Neural progenitor cell (in vitro differentiated cells): ENCODE data around the gene AGMO. TPM values are rescaled to one million over a fixed set of nuclear protein-coding genes. Genes with fewer than 3 reads are reported as not detected.

ENCODE experiments used
- DNase-seq: peaks from one replicate; pipeline ENCODE4 v3.0.0-alpha.2; 2016; ENCODE audit warnings: low spot score
- H2AFZ ChIP-seq: fragments of 200-600 bp; sonication (generic); replicated peaks from 2 replicates; pipeline ENCODE4 v1.6.1; 2016; ENCODE audit warnings: antibody characterized with exemption
- H3F3A ChIP-seq: fragments of 200-600 bp; sonication (generic); 2 replicates; pipeline ENCODE4 v1.6.1; 2016; ENCODE audit warnings: antibody characterized with exemption, low read depth
- H3K27ac ChIP-seq: fragments of 200-600 bp; sonication (generic); 2 replicates; pipeline ENCODE4 v1.5.1; 2016; ENCODE audit warnings: mild to moderate bottlenecking
- H3K27me3 ChIP-seq: fragments of 200-600 bp; sonication (generic); 2 replicates; pipeline ENCODE4 v1.6.1; 2016; ENCODE audit warnings: mild to moderate bottlenecking, moderate library complexity
- H3K36me3 ChIP-seq: fragments of 200-600 bp; sonication (generic); 2 replicates; pipeline ENCODE4 v1.5.1; 2016
- H3K4me1 ChIP-seq: fragments of 200-600 bp; sonication (generic); 2 replicates; pipeline ENCODE4 v1.6.1; 2016; ENCODE audit warnings: mixed run types
- H3K4me2 ChIP-seq: fragments of 200-600 bp; sonication (generic); 2 replicates; pipeline ENCODE4 v1.6.1; 2016
- H3K4me3 ChIP-seq: fragments of 200-600 bp; sonication (generic); 2 replicates; pipeline ENCODE4 v1.5.1; 2016
- H3K79me2 ChIP-seq: fragments of 200-600 bp; sonication (generic); 2 replicates; pipeline ENCODE4 v1.6.1; 2016; ENCODE audit warnings: low read depth
- H3K9ac ChIP-seq: fragments of 200-600 bp; sonication (generic); 2 replicates; pipeline ENCODE4 v1.6.1; 2016
- H3K9me3 ChIP-seq: fragments of 200-600 bp; sonication (generic); 2 replicates; pipeline ENCODE4 v1.5.1; 2016; ENCODE audit warnings: low read depth
- H4K20me1 ChIP-seq: fragments of 200-600 bp; sonication (generic); 2 replicates; pipeline ENCODE4 v1.6.1; 2016; ENCODE audit warnings: low read depth
- H3K27ac Mint-ChIP-seq: 3 replicates; pipeline ENCODE4 v1.8.0; 2021; ENCODE audit warnings: mixed read lengths
- H3K27me3 Mint-ChIP-seq: 2 replicates; pipeline ENCODE4 v1.8.0; 2022; ENCODE audit warnings: low read depth, mild to moderate bottlenecking, inconsistent platforms, moderate library complexity, mixed read lengths; ENCODE audit not compliant: insufficient read depth
- H3K36me3 Mint-ChIP-seq: 3 replicates; pipeline ENCODE4 v1.8.0; 2021; ENCODE audit warnings: mixed read lengths
- H3K4me1 Mint-ChIP-seq: 3 replicates; pipeline ENCODE4 v1.8.0; 2021; ENCODE audit warnings: mixed read lengths
- H3K4me3 Mint-ChIP-seq: 3 replicates; pipeline ENCODE4 v1.8.0; 2021; ENCODE audit warnings: mild to moderate bottlenecking, moderate library complexity, mixed read lengths
- H3K9me3 Mint-ChIP-seq: 3 replicates; pipeline ENCODE4 v1.8.0; 2020; ENCODE audit warnings: mixed read lengths
- EZH2 ChIP-seq: fragments of 200-600 bp; sonication (generic); IDR thresholded peaks from 2 replicates; pipeline ENCODE4 v1.6.1; 2017; ENCODE audit warnings: antibody characterized with exemption, mild to moderate bottlenecking, moderate library complexity
- EZH2phosphoT487 ChIP-seq: fragments of 200-600 bp; sonication (generic); IDR thresholded peaks from 2 replicates; pipeline ENCODE4 v1.6.1; 2017; ENCODE audit warnings: antibody characterized with exemption
- total RNA-seq: library from RNA; depleted of rRNA; stranded (reverse); fragments of >200 nt; gene quantifications from 2 replicates; pipeline ENCODE4 v1.2.3, GENCODE V29; 2015; ENCODE audit warnings: low replicate concordance
- TF ChIP-seq, protein P1 (sequence below): fragments of 200-600 bp; sonication (generic); IDR thresholded peaks from 2 replicates; pipeline ENCODE4 v1.5.1; 2017; ENCODE audit warnings: antibody characterized with exemption, mild to moderate bottlenecking

The AGMO gene
- total RNA-seq, 1 donor from 2014 or later: 0.30 TPM

DNA sequence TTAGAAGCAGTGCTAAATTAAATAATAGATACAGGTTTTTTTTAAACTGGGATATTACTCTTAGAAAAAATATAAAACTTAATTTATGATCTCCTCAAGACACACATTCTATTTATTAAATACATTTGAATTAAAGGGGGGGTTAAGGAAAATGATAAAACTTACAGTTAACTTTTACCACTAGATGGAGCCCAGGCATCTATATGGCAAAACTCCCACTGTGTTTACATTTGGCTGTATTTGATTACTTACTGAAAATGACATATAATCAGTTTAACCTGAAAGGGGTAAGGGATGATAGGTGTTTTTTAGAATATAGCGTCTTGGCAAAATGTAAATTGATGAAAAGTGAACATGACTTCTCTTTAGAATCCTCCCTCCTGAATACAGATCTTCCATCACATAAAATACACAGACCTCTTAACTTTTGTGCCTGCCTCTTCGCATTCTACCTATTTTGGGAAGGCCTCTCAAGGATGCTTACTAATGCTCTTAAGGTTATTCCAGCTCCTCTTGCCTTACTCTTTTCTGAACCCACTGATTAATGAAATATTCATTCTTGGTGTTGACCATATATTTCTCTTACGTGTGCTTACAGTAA is 235.7 kb downstream of the AGMO start:
- no peak overlapping the region for H2AFZ ChIP-seq
- H3K27me3 ChIP-seq: no peaks in the 10 kb centered on the region
- no peak overlapping the region for H3K27ac ChIP-seq
- no peak overlapping the region for H3K9ac ChIP-seq
- DNase-seq: peak; percentile 43
- H3K9me3 ChIP-seq: no peaks in the 10 kb centered on the region
- no peaks in the 10 kb centered on the region for H3K36me3 ChIP-seq
- H3K4me3 ChIP-seq: no peak overlapping the region
- Mint-ChIP-seq H3K4me3 (no peak overlapping the region), H3K36me3 (no peaks in the 10 kb centered on the region), H3K9me3 (peaks cover 4% of the 10 kb centered on the region), H3K4me1 (peaks cover 8% of the 10 kb centered on the region), H3K27me3 (peaks cover 5% of the 10 kb centered on the region), H3K27ac (no peak overlapping the region)
- H3K4me1 ChIP-seq: peaks cover 10% of the 10 kb centered on the region
- H3K79me2 ChIP-seq: no peaks in the 10 kb centered on the region
- no peaks in the 10 kb centered on the region for H3F3A ChIP-seq
- no peak for TF ChIP-seq EZH2phosphoT487
- no peak for TF ChIP-seq EZH2
- TF ChIP-seq, protein P1, sequence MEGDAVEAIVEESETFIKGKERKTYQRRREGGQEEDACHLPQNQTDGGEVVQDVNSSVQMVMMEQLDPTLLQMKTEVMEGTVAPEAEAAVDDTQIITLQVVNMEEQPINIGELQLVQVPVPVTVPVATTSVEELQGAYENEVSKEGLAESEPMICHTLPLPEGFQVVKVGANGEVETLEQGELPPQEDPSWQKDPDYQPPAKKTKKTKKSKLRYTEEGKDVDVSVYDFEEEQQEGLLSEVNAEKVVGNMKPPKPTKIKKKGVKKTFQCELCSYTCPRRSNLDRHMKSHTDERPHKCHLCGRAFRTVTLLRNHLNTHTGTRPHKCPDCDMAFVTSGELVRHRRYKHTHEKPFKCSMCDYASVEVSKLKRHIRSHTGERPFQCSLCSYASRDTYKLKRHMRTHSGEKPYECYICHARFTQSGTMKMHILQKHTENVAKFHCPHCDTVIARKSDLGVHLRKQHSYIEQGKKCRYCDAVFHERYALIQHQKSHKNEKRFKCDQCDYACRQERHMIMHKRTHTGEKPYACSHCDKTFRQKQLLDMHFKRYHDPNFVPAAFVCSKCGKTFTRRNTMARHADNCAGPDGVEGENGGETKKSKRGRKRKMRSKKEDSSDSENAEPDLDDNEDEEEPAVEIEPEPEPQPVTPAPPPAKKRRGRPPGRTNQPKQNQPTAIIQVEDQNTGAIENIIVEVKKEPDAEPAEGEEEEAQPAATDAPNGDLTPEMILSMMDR: peak; percentile 64
- H4K20me1 ChIP-seq: no peaks in the 10 kb centered on the region
- no peak overlapping the region for H3K4me2 ChIP-seq

DNA sequence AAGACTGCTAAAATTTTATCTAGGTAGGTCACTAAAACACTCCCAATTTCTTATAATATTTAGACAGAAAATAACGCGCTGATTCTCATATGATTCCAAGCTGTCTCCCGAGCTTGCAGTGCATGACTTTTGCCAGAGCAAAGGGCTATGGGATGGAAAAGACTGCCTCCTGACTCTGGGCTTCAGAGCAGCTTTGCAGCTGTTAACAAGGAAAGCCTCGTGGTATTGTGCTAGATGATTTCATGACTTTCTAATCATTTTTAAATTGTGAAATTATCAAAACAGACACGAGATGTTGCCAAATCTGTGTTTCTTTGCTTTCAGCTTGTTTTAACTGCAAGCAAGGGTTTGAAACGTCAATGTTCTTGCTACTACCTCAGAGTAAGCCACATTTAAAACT is 238.3 kb downstream of the AGMO start:
- Mint-ChIP-seq H3K27ac (no peak overlapping the region), H3K36me3 (no peaks in the 10 kb centered on the region), H3K4me1 (no peaks in the 10 kb centered on the region), H3K4me3 (no peak overlapping the region), H3K27me3 (peaks cover 5% of the 10 kb centered on the region), H3K9me3 (peaks cover 4% of the 10 kb centered on the region)
- Histone ChIP-seq H3K4me2 (no peak overlapping the region), H3K27me3 (no peaks in the 10 kb centered on the region), H3F3A (no peaks in the 10 kb centered on the region), H4K20me1 (no peaks in the 10 kb centered on the region), H3K4me3 (no peak overlapping the region), H3K79me2 (no peaks in the 10 kb centered on the region), H3K4me1 (no peaks in the 10 kb centered on the region), H2AFZ (no peak overlapping the region), H3K36me3 (no peaks in the 10 kb centered on the region), H3K9me3 (no peaks in the 10 kb centered on the region), H3K9ac (no peak overlapping the region), H3K27ac (no peak overlapping the region)
- TF ChIP-seq EZH2: no peak
- TF ChIP-seq, protein P1: no peak
- no peak for DNase-seq

DNA sequence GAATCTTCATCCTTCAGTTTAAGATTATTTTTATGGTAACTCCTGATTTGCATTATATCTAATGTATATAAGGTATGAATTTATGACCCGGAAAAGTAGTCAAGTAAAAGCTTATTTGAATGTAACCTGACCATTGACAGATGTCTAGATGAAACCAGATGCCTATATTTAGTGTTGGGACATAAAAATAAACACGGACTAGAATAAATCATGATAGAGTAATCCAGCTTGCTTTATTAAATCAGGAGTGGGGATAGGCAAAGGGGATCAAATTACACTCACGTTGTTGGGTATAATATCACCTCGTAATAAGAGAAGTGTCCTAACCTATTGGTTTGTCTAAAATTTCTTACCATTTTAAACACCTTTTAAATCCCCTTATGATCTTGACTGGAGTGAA is 244.6 kb downstream of the AGMO start:
- Histone ChIP-seq H3K79me2 (no peaks in the 10 kb centered on the region), H3K9ac (no peak overlapping the region), H3K36me3 (no peaks in the 10 kb centered on the region), H3K4me3 (no peak overlapping the region), H3K4me1 (no peaks in the 10 kb centered on the region), H3K4me2 (no peak overlapping the region), H3K27ac (no peak overlapping the region), H4K20me1 (no peaks in the 10 kb centered on the region), H3K27me3 (no peaks in the 10 kb centered on the region), H3K9me3 (no peaks in the 10 kb centered on the region), H2AFZ (no peak overlapping the region), H3F3A (no peaks in the 10 kb centered on the region)
- Mint-ChIP-seq H3K27me3 (no peaks in the 10 kb centered on the region), H3K27ac (no peak overlapping the region), H3K9me3 (no peaks in the 10 kb centered on the region), H3K36me3 (no peaks in the 10 kb centered on the region), H3K4me3 (no peak overlapping the region), H3K4me1 (no peaks in the 10 kb centered on the region)
- no peak for DNase-seq
- TF ChIP-seq EZH2phosphoT487 (no peak), EZH2 (no peak)
- TF ChIP-seq, protein P1: no peak
